GM12872 (cell line): ENCODE data around the gene CCDC88B.

Source experiments
- CTCF ChIP-seq: IDR thresholded peaks from 3 replicates; pipeline ENCODE4 v1.5.1; 2011; ENCODE audit warnings: low read depth, mild to moderate bottlenecking, low read length, moderate library complexity; ENCODE audit not compliant: insufficient read depth

Gene CCDC88B

GRCh38 chr11:64333556-64333955 is 6.4 kb upstream of the CCDC88B start:
- TF ChIP-seq CTCF = no peak

GRCh38 chr11:64334764-64335735 is 5.0 kb upstream of the CCDC88B start:
- TF ChIP-seq CTCF = no peak; the same call in 2 of the 3 replicates

- no peak for TF ChIP-seq CTCF
Measured at GRCh38 chr11:64337538-64338249, 2.3 kb upstream of the CCDC88B start.

GRCh38 chr11:64338716-64339115 is 1.3 kb upstream of the CCDC88B start:
- no peak for TF ChIP-seq CTCF

GRCh38 chr11:64339286-64339685 is 718 bp upstream of the CCDC88B start:
- no peak for TF ChIP-seq CTCF

- TF ChIP-seq CTCF = 0 out of 3 replicates have a peak, but pooled peaks have one; percentile 10
Measured at GRCh38 chr11:64340671-64341335, 799 bp downstream of the CCDC88B start.

GRCh38 chr11:64341429-64341828 is 1.4 kb downstream of the CCDC88B start:
- TF ChIP-seq CTCF = no peak
